KMS-11 (cell line): Measurements from ENCODE around the gene CDC45.

Source experiments
- H2AFZ ChIP-seq: fragments of 200-600 bp; sonication (generic); 2 replicates; pipeline ENCODE4 v1.6.1; 2016; ENCODE audit warnings: antibody characterized with exemption, mixed run types, low read depth
- H3K27ac ChIP-seq: fragments of 200-600 bp; sonication (generic); 2 replicates; pipeline ENCODE4 v1.6.1; 2016; ENCODE audit warnings: mild to moderate bottlenecking, mixed run types
- H3K27me3 ChIP-seq: fragments of 200-600 bp; sonication (generic); 2 replicates; pipeline ENCODE4 v1.6.1; 2017; ENCODE audit warnings: mild to moderate bottlenecking, low read depth, mixed run types, moderate library complexity; ENCODE audit not compliant: insufficient read depth
- H3K36me3 ChIP-seq: fragments of 200-600 bp; sonication (generic); 2 replicates; pipeline ENCODE4 v1.6.1; 2017; ENCODE audit warnings: mild to moderate bottlenecking, mixed run types; ENCODE audit not compliant: insufficient read depth
- H3K4me1 ChIP-seq: fragments of 200-600 bp; sonication (generic); 2 replicates; pipeline ENCODE4 v1.6.1; 2016; ENCODE audit warnings: mild to moderate bottlenecking, low read depth, mixed run types; ENCODE audit not compliant: poor library complexity, severe bottlenecking
- H3K4me2 ChIP-seq: fragments of 200-600 bp; sonication (generic); 2 replicates; pipeline ENCODE4 v1.7.0; 2016; ENCODE audit warnings: mild to moderate bottlenecking, mixed run types
- H3K4me3 ChIP-seq: fragments of 200-600 bp; sonication (generic); IDR thresholded peaks from 2 replicates; pipeline ENCODE4 v1.6.1; 2017; ENCODE audit warnings: low read depth, low read length, mixed read lengths; ENCODE audit not compliant: insufficient read depth
- H3K79me2 ChIP-seq: fragments of 200-600 bp; sonication (generic); 2 replicates; pipeline ENCODE4 v1.6.1; 2016; ENCODE audit warnings: low read depth, mixed run types; ENCODE audit not compliant: insufficient read depth
- H3K9ac ChIP-seq: fragments of 200-600 bp; sonication (generic); 2 replicates; pipeline ENCODE4 v1.6.1; 2016; ENCODE audit warnings: mild to moderate bottlenecking, mixed run types
- H4K20me1 ChIP-seq: fragments of 200-600 bp; sonication (generic); 2 replicates; pipeline ENCODE4 v1.6.1; 2016; ENCODE audit warnings: mild to moderate bottlenecking, mixed run types; ENCODE audit not compliant: insufficient read depth
- TF ChIP-seq, protein P1 (sequence below): fragments of 200-600 bp; sonication (generic); conservative IDR thresholded peaks from 2 replicates; pipeline ENCODE4 v1.6.1; 2017; ENCODE audit warnings: low read depth, mild to moderate bottlenecking, antibody characterized with exemption, low read length, moderate library complexity, mixed read lengths

Gene CDC45

GRCh38 chr22:19520007-19520406, 40.3 kb downstream of the CDC45 start:
- Histone ChIP-seq H3K9ac (no peak overlapping the region), H3K27me3 (no peaks in the 10 kb centered on the region), H4K20me1 (no peaks in the 10 kb centered on the region), H3K4me3 (no peak overlapping the region), H3K36me3 (no peaks in the 10 kb centered on the region), H2AFZ (no peak overlapping the region), H3K27ac (no peak overlapping the region), H3K4me1 (no peaks in the 10 kb centered on the region), H3K4me2 (no peak overlapping the region), H3K79me2 (no peaks in the 10 kb centered on the region)
- TF ChIP-seq, protein P1, sequence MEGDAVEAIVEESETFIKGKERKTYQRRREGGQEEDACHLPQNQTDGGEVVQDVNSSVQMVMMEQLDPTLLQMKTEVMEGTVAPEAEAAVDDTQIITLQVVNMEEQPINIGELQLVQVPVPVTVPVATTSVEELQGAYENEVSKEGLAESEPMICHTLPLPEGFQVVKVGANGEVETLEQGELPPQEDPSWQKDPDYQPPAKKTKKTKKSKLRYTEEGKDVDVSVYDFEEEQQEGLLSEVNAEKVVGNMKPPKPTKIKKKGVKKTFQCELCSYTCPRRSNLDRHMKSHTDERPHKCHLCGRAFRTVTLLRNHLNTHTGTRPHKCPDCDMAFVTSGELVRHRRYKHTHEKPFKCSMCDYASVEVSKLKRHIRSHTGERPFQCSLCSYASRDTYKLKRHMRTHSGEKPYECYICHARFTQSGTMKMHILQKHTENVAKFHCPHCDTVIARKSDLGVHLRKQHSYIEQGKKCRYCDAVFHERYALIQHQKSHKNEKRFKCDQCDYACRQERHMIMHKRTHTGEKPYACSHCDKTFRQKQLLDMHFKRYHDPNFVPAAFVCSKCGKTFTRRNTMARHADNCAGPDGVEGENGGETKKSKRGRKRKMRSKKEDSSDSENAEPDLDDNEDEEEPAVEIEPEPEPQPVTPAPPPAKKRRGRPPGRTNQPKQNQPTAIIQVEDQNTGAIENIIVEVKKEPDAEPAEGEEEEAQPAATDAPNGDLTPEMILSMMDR: no peak

- H3K4me1 ChIP-seq: no peaks in the 10 kb centered on the region
- H2AFZ ChIP-seq: no peak overlapping the region
- H3K4me2 ChIP-seq: no peak overlapping the region
- TF ChIP-seq, protein P1: no peak
- H3K4me3 ChIP-seq: no peak overlapping the region
- H3K27me3 ChIP-seq: no peaks in the 10 kb centered on the region
- H3K79me2 ChIP-seq: no peaks in the 10 kb centered on the region
- H3K9ac ChIP-seq: no peak overlapping the region
- H3K36me3 ChIP-seq: no peaks in the 10 kb centered on the region
- no peaks in the 10 kb centered on the region for H4K20me1 ChIP-seq
- no peak overlapping the region for H3K27ac ChIP-seq
Observed at GRCh38 chr22:19520566-19521305, 41.0 kb downstream of the CDC45 start.

- H3K4me1 ChIP-seq: no peaks in the 10 kb centered on the region
- no peak overlapping the region for H3K4me3 ChIP-seq
- no peak overlapping the region for H2AFZ ChIP-seq
- H3K36me3 ChIP-seq: no peaks in the 10 kb centered on the region
- TF ChIP-seq, protein P1: no peak
- no peaks in the 10 kb centered on the region for H4K20me1 ChIP-seq
- no peak overlapping the region for H3K9ac ChIP-seq
- H3K79me2 ChIP-seq: no peaks in the 10 kb centered on the region
- H3K27me3 ChIP-seq: no peaks in the 10 kb centered on the region
- no peak overlapping the region for H3K27ac ChIP-seq
- no peak overlapping the region for H3K4me2 ChIP-seq
Observed at GRCh38 chr22:19522190-19522880, 42.6 kb downstream of the CDC45 start.

GRCh38 chr22:19522881-19523239, 43.1 kb downstream of the CDC45 start:
- Histone ChIP-seq H3K27me3 (no peaks in the 10 kb centered on the region), H3K4me2 (no peak overlapping the region), H3K9ac (no peak overlapping the region), H3K36me3 (no peaks in the 10 kb centered on the region), H4K20me1 (no peaks in the 10 kb centered on the region), H3K4me1 (no peaks in the 10 kb centered on the region), H3K27ac (no peak overlapping the region), H3K4me3 (no peak overlapping the region), H3K79me2 (no peaks in the 10 kb centered on the region), H2AFZ (no peak overlapping the region)
- TF ChIP-seq, protein P1: no peak
